ENCODE data around the gene TNS3.
A peak's percentile ranks its signal among the peaks of the same experiment; 100 is the strongest.

Gene TNS3

DNA sequence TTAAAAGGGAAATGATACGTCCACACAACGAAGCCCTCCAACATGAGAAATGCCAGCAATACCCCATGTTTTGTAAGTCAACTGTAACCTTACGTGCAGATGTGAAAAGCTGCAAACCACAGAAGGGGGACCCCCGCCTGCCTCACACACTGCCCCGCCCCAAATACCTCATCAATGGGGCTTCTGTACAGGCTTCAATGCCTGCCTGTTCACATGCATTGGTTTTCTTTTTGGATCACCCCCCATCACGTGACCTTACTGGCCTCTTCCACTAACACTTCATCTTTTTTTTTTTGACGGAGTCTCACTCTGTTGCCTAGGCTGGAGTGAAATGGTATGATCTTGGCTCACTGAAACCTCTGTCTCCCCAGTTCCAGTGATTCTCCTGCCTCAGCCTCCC, 224.0 kb downstream of the TNS3 start:
- Mint-ChIP-seq H3K27ac (no peak overlapping the region), H3K9me3 (no peaks in the 10 kb centered on the region), H3K27me3 (no peaks in the 10 kb centered on the region), H3K4me3 (no peak overlapping the region), H3K4me1 (peaks cover 4% of the 10 kb centered on the region)
- no peak for ATAC-seq
- DNase-seq: peak in 1 of 2 donors; percentile 12

DNA sequence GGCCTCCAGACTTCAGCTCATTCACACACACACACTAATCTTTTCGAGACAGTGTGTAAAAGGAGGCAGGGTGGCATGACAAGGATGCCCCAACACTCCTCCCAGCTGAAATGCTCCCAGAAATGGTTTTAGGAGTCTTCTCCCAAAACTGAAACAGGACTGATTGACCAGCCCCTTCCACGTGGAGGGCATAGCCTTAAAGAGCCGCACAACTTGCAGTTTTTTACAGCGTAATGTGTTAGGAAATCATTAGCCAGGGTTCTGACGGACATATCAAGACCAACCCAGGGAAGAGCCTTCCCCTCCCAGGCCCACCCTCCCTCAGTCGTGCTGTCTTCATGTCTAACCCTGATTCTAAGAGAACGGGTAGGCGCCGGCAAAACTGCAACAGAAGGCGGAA, 224.6 kb downstream of the TNS3 start:
- Mint-ChIP-seq H3K9me3 (no peaks in the 10 kb centered on the region), H3K4me1 (peaks cover 4% of the 10 kb centered on the region), H3K4me3 (no peak overlapping the region), H3K27me3 (no peaks in the 10 kb centered on the region), H3K27ac (no peak overlapping the region)
- DNase-seq (no peak), ATAC-seq (no peak)

GRCh38 chr7:47356261-47356660, 225.7 kb downstream of the TNS3 start:
- Mint-ChIP-seq H3K27ac (no peak overlapping the region), H3K4me1 (peaks cover 4% of the 10 kb centered on the region), H3K27me3 (no peaks in the 10 kb centered on the region), H3K4me3 (no peak overlapping the region), H3K9me3 (no peaks in the 10 kb centered on the region)
- ATAC-seq: no peak
- DNase-seq: no peak

- Mint-ChIP-seq H3K27me3 (no peaks in the 10 kb centered on the region), H3K4me3 (no peak overlapping the region), H3K9me3 (no peaks in the 10 kb centered on the region), H3K4me1 (peaks cover 4% of the 10 kb centered on the region), H3K27ac (no peak overlapping the region)
- DNase-seq (no peak), ATAC-seq (no peak)
Observed at GRCh38 chr7:47355684-47356083, 226.2 kb downstream of the TNS3 start.

DNA sequence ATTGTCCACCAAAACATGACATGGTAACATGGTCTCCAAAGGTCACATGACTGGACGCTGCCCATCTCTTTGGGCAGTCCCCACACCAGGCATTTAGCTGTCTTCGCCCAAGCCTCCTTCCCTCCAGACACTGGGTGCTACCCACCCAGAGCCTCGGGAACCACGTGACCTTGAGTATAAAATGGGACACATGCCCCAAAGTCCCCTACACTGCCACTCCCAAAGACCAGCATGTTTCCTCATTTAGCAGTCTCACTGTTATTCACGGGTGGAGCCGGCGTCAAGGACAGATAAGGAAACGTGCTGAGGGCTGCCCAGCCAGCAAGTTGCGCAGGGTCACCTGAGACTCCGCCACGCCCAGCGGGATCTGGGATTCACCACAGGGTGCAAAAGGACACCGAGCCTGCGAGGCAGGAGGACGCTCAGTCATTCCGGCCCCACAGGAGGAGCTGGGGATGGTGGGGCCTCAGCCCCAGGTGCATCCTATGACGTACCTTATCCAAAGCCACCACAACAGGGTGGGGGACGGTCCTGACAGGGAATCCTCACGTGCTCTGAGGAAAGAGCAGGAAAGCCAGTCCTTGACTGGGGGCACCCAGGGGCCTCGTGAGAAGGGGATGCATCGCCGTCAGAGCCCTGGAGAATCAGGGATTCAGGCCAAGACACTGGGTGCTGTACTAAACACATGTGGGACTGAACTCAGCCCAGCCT, 226.9 kb downstream of the TNS3 start:
- Mint-ChIP-seq H3K4me3 (no peak overlapping the region), H3K9me3 (no peaks in the 10 kb centered on the region), H3K27me3 (no peaks in the 10 kb centered on the region), H3K4me1 (peaks cover 4% of the 10 kb centered on the region), H3K27ac (no peak overlapping the region)
- no peak for DNase-seq
- ATAC-seq: no peak

GRCh38 chr7:47354071-47354470, 227.8 kb downstream of the TNS3 start:
- Mint-ChIP-seq H3K4me3 (no peak overlapping the region), H3K27me3 (no peaks in the 10 kb centered on the region), H3K27ac (peak overlapping the region in 1 of 2 donors; percentile 27), H3K9me3 (no peaks in the 10 kb centered on the region), H3K4me1 (peaks cover 4% of the 10 kb centered on the region)
- ATAC-seq (no peak), DNase-seq (no peak)

- Mint-ChIP-seq H3K27me3 (no peaks in the 10 kb centered on the region), H3K4me1 (no peaks in the 10 kb centered on the region), H3K9me3 (no peaks in the 10 kb centered on the region), H3K4me3 (no peak overlapping the region), H3K27ac (no peak overlapping the region)
- no peak for DNase-seq
- no peak for ATAC-seq
Observed at GRCh38 chr7:47352394-47352968, 229.4 kb downstream of the TNS3 start.

GRCh38 chr7:47351233-47352154, 230.4 kb downstream of the TNS3 start:
- Mint-ChIP-seq H3K4me3 (no peak overlapping the region), H3K9me3 (no peaks in the 10 kb centered on the region), H3K27me3 (no peaks in the 10 kb centered on the region), H3K4me1 (no peaks in the 10 kb centered on the region), H3K27ac (no peak overlapping the region)
- ATAC-seq: no peak
- no peak for DNase-seq

- H3K4me1 Mint-ChIP-seq: no peaks in the 10 kb centered on the region
- H3K27me3 Mint-ChIP-seq: no peaks in the 10 kb centered on the region
- H3K27ac Mint-ChIP-seq: no peak overlapping the region
- no peak overlapping the region for H3K4me3 Mint-ChIP-seq
- no peaks in the 10 kb centered on the region for H3K9me3 Mint-ChIP-seq
- no peak for ATAC-seq
- no peak for DNase-seq
Observed at GRCh38 chr7:47350425-47350824, 231.5 kb downstream of the TNS3 start.

DNA sequence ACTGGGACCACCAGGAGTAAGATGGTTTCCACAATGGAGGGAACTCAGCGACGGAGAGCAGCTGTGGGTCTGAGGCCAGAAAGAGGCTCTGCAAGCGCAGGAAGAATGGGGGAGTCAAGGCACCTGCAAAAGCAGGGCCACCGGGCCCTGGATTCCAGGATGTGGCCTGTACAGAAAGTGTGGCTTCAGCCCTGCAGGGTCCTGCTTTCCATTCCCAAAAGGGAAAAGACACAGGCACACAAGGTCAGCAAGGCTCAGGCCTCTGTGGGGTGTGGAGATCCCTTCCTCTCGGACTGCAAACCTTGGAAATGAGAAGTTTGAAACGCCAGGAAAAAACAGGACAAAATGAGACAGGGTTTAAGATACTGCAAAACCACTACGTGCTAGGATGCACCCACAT, 232.5 kb downstream of the TNS3 start:
- DNase-seq (no peak), ATAC-seq (no peak)
- H3K4me3 Mint-ChIP-seq: no peak overlapping the region
- H3K27ac Mint-ChIP-seq: no peak overlapping the region
- no peaks in the 10 kb centered on the region for H3K4me1 Mint-ChIP-seq
- no peaks in the 10 kb centered on the region for H3K27me3 Mint-ChIP-seq
- no peaks in the 10 kb centered on the region for H3K9me3 Mint-ChIP-seq

DNA sequence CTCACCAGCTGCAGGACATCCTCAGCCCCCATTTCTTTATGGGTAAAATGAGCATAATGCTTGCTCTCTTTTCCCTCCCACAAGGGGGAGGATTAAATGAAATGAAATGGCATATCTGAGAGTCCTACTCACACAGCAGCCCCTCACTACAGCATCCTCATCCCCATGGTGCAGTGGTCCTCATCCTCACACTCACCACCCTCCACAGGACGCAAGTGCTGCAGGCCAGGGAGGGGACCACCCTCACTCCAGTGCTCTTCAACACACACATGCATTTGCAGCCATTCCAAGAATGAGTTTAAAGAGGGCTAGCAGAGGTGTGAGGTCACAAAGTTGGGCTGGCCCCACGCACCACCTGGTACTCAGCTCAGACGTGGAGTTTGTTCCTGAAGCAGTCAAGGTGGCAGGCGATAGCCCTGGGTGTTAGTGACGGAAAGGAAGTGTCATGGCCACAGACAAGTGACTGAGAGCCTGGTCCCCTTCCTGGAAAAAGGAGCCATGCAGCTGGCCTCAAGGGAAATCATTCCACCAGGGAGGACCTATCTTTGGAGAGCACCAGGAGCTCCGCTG, 234.0 kb downstream of the TNS3 start:
- Mint-ChIP-seq H3K4me3 (no peak overlapping the region), H3K27me3 (no peaks in the 10 kb centered on the region), H3K27ac (no peak overlapping the region), H3K4me1 (no peaks in the 10 kb centered on the region), H3K9me3 (no peaks in the 10 kb centered on the region)
- DNase-seq (no peak), ATAC-seq (peak; percentile 16)

DNA sequence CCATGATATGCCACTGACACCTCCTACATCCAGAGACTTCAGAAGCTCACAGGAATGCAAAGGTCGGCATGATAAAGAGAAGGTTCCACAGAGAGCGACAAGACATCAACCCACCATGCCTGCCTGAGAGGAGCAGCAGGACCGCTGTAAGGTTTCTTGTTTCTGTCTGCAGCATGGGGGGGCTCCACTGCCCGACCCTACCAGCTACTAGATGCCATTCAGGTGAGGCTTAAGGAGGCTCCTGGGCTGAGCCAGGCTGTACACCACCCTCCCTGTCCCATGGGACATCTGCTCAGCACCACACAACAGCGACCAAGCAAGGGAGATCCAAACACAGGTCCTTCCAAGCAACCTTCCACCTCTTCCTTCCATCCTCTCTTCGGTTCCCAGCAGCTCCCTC, 234.6 kb downstream of the TNS3 start:
- no peak for DNase-seq
- Mint-ChIP-seq H3K9me3 (no peaks in the 10 kb centered on the region), H3K4me1 (no peaks in the 10 kb centered on the region), H3K4me3 (no peak overlapping the region), H3K27ac (no peak overlapping the region), H3K27me3 (no peaks in the 10 kb centered on the region)
- ATAC-seq: no peak

GRCh38 chr7:47346377-47346914, 235.5 kb downstream of the TNS3 start:
- ATAC-seq (no peak), DNase-seq (no peak)
- Mint-ChIP-seq H3K4me3 (no peak overlapping the region), H3K27ac (no peak overlapping the region), H3K4me1 (no peaks in the 10 kb centered on the region), H3K9me3 (no peaks in the 10 kb centered on the region), H3K27me3 (no peaks in the 10 kb centered on the region)

DNA sequence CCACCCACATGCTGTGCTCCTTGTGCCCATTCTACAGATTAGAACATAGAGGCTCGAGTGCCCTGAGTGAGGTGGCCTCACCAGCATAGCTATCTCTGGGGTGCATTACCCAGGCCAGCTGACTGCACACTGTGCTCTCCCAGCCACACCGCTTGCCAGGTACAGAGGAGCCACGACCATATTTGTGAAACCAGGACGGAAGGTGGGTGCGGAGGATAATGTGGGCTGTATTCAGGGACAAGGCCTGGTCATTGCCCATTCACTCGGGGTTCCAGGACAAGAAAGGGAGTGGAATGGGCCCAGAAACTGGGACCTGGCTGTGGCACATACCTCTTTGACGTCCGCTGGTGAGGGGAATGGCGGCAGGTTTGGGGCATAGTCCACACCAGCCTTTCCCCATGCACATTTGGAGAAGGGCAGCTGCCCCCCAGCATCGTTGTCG, 236.0 kb downstream of the TNS3 start:
- no peak for ATAC-seq
- no peak overlapping the region for H3K4me3 Mint-ChIP-seq
- DNase-seq: no peak

DNA sequence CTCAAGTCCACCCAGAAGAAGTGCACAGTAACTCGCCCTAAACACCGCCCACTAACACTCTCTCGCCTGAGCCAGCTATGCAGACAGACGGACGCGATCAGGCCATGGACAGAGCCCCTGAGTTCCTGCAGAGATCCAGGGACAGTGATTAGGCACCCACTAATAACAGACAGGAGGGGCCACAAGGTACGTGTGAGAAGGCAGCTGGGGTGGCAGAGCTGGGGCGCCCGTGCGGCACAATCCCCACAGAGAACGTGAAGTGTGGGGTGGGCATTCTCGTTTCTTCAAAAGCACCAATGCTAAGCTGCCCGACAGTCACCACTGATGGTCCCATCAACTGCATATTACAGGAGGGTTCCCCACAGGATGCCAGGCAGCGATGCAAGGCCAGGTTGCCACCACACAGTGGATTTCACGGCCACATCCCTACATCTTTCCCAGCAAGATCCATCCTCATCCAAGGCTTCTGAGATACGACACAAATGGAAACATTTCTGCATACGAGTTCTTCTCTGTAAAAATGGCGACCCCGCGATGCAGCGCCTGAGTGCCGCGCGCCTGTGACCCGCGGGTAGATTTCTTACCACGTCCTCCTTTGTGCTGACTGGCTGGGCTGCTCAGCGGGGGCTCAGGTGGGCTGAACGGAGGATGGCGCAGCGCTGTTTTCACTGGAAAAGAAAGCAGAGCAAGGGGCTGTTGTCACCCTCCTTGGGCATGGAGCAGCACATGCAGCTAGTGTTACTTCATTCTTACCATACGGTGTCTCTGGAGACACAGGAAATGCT, 237.5 kb downstream of the TNS3 start:
- Mint-ChIP-seq H3K9me3 (no peaks in the 10 kb centered on the region), H3K4me1 (no peaks in the 10 kb centered on the region), H3K27ac (no peak overlapping the region), H3K27me3 (peaks cover 2% of the 10 kb centered on the region), H3K4me3 (no peak overlapping the region)
- DNase-seq: no peak
- no peak for ATAC-seq

More for the DNA sequence above, 236.0 kb downstream of the TNS3 start:
- Mint-ChIP-seq H3K27ac (no peak overlapping the region), H3K9me3 (no peaks in the 10 kb centered on the region), H3K27me3 (no peaks in the 10 kb centered on the region), H3K4me1 (no peaks in the 10 kb centered on the region)

Data from stimulated activated naive CD8-positive, alpha-beta T cell treated with anti-CD3 and anti-CD28 coated beads, Interleukin-15, amount 100 ng/mL, for 72 hours (primary cell).